HL-60 (cell line): ENCODE data around the gene BPHL.

Experiments
- POLR2AphosphoS5 ChIP-seq: IDR thresholded peaks from 2 replicates; pipeline ENCODE4 v1.6.1; 2012; ENCODE audit warnings: low read depth
- SPI1 ChIP-seq: IDR thresholded peaks from 2 replicates; pipeline ENCODE4 v1.6.1; 2012; ENCODE audit warnings: low read depth, mild to moderate bottlenecking, borderline replicate concordance
- TF ChIP-seq, protein P1 (sequence below): IDR thresholded peaks from one replicate; pipeline ENCODE4 v1.5.1; 2011; ENCODE audit warnings: low read length, control low read depth, inconsistent platforms; ENCODE audit not compliant: insufficient read depth
- TF ChIP-seq, protein P2 (sequence below): IDR thresholded peaks from 2 replicates; pipeline ENCODE4 v1.6.1; 2012; ENCODE audit warnings: low read depth; ENCODE audit not compliant: insufficient replicate concordance

DNA sequence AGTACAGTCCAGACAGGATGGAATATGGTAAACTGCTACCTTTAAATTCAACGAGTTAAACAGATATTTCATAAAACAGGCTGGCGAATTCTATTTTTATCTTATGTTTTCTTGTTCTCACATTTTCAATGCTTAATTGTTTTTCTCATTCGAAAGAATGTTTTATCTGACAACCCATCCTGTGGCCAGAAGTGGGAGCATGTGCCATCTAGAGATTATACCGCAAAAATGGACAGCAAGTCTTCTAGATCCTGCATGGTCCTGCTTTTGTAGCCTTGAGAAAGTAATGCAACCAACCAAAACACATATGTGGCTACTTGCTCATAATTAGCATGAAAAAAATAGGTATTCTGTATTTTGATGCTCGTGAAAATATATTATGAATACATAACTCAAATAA is 78.3 kb downstream of the BPHL start:
- TF ChIP-seq, protein P1, sequence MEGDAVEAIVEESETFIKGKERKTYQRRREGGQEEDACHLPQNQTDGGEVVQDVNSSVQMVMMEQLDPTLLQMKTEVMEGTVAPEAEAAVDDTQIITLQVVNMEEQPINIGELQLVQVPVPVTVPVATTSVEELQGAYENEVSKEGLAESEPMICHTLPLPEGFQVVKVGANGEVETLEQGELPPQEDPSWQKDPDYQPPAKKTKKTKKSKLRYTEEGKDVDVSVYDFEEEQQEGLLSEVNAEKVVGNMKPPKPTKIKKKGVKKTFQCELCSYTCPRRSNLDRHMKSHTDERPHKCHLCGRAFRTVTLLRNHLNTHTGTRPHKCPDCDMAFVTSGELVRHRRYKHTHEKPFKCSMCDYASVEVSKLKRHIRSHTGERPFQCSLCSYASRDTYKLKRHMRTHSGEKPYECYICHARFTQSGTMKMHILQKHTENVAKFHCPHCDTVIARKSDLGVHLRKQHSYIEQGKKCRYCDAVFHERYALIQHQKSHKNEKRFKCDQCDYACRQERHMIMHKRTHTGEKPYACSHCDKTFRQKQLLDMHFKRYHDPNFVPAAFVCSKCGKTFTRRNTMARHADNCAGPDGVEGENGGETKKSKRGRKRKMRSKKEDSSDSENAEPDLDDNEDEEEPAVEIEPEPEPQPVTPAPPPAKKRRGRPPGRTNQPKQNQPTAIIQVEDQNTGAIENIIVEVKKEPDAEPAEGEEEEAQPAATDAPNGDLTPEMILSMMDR, result no peak
- TF ChIP-seq, protein P2, sequence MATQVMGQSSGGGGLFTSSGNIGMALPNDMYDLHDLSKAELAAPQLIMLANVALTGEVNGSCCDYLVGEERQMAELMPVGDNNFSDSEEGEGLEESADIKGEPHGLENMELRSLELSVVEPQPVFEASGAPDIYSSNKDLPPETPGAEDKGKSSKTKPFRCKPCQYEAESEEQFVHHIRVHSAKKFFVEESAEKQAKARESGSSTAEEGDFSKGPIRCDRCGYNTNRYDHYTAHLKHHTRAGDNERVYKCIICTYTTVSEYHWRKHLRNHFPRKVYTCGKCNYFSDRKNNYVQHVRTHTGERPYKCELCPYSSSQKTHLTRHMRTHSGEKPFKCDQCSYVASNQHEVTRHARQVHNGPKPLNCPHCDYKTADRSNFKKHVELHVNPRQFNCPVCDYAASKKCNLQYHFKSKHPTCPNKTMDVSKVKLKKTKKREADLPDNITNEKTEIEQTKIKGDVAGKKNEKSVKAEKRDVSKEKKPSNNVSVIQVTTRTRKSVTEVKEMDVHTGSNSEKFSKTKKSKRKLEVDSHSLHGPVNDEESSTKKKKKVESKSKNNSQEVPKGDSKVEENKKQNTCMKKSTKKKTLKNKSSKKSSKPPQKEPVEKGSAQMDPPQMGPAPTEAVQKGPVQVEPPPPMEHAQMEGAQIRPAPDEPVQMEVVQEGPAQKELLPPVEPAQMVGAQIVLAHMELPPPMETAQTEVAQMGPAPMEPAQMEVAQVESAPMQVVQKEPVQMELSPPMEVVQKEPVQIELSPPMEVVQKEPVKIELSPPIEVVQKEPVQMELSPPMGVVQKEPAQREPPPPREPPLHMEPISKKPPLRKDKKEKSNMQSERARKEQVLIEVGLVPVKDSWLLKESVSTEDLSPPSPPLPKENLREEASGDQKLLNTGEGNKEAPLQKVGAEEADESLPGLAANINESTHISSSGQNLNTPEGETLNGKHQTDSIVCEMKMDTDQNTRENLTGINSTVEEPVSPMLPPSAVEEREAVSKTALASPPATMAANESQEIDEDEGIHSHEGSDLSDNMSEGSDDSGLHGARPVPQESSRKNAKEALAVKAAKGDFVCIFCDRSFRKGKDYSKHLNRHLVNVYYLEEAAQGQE, result no peak
- no peak for TF ChIP-seq POLR2AphosphoS5
- TF ChIP-seq SPI1, result no peak
